HG03520 (cell line): ENCODE measurements around the gene SYT7.

Experiments used
- ATAC-seq: cut with Tn5 transposase; IDR thresholded peaks from one replicate; pipeline ENCODE4 v1.9.1; 2021; ENCODE audit warnings: mild to moderate bottlenecking, moderate library complexity; ENCODE audit not compliant: unreplicated experiment

Gene SYT7

DNA sequence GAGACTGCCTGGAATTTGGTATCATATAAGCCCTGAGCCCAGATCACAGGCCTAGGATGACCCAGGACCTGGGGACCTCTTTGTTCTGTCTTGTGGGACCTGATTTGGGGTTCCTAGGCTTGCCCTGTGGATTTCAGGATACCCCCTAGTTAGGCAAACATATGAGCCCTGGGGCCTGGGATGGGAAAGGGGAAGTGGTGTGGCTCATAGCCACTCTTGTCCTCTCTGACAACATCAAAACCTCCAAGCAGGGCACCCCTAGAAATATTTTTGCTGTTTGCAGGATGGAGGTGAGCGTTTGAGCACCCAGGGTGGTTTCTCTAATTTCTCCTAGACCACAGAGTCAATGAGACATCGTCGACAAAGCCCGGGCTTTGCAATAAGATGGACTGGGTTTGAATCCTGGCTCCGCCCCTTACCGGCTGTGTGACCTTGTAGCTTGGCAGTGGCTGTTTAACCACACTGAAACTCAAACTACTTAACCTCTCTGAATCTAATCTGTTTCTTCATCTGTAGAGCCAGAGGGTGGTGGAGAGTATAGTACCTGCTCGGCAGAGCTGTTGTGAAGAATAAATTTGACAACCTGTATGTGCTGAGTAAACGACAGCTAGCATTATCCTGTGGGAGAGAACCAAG is 77.6 kb downstream of the SYT7 start:
- ATAC-seq = no peak

DNA sequence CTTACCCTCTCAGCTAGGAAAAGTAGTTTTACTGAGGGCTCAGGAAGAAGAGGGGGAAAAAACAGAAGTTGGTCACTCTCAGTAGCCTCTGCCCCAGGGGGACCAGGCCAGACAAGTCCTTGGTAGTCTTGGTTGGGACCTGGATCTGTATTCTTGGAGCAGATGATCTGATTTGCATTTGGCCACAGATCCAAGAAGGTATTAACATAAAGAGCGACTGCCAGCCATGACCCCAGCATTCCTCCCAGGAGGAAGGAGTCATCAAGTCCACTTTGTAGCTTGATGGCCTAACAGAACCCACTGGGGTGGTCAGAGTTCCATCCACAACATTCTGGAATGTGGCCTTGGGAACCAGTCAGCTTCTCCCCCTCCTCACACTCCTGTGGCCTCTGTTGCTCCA is 78.4 kb downstream of the SYT7 start:
- no peak for ATAC-seq

DNA sequence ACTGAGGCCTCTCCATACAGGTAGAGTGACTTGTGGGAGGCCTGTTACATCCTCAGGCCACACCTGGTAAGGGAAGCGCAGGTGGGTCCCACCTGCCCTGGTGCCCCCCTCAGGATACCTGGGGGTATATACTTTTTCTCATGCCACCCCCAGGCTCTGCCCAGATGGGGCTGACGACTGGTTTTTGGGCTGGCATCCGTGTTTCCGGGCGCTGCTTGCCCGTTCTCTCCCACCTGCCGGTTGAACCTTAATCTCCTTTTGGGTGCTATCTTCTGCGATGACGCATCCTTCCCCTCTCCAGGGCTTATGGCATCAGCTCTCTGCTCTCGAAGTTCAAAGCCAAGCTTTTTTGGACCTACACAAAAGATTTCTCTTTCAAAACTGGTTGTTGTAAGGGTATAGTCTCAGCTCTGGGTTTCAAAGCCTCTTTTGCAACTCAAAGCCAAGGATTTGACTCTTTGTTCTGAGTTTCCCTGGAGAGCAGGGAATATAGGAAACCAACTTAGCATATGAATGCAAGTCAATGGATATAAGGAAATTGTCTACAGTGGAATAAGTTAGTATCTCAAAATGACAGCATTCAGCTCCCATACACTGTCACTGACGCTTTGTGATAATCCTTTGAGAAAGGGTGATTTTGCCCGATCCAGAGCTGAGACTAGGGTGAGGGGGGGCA is 80.9 kb downstream of the SYT7 start:
- no peak for ATAC-seq

- no peak for ATAC-seq
Observed at GRCh38 chr11:61498767-61499341, 82.0 kb downstream of the SYT7 start.

GRCh38 chr11:61497876-61498275 is 83.0 kb downstream of the SYT7 start:
- no peak for ATAC-seq

- ATAC-seq = no peak
Observed at GRCh38 chr11:61497473-61497872, 83.4 kb downstream of the SYT7 start.

DNA sequence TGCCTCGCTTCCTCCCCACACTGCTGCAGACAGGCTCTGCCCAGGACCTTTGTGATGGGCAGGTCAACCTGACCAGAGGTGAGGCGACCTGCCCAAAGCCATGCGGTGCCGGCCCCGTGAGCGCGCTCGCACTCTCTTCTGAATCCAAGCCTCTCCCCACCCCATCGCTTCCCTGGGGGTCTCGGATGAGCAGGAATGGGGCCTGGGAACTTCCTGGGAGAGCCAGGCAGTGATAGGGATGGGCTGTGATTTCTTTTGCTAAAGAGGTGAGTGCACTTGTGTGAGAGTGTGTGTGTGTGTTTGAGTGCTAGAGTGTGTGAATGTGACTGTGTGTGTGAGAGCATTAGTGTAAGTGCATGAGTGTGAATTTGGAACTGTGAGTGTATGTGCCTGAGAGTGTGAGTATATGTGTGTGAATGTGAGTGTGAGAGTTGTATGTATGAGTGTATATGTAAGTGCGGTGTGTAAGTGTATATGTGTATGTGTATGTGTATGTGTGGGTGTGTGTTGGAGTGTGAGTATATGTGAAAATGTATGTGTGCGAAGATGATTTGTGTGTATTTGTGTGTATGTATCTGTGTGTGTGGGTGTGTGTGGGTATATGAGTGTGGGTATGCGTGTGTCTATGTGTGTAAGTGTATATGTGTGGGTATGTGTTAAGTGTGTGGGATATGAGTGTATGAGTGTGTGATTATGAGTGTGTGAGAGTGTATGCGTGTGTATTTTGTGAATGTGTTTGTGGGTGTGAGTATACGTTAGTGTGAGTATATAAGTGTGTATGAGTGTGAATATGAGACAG is 84.1 kb downstream of the SYT7 start:
- ATAC-seq = no peak

DNA sequence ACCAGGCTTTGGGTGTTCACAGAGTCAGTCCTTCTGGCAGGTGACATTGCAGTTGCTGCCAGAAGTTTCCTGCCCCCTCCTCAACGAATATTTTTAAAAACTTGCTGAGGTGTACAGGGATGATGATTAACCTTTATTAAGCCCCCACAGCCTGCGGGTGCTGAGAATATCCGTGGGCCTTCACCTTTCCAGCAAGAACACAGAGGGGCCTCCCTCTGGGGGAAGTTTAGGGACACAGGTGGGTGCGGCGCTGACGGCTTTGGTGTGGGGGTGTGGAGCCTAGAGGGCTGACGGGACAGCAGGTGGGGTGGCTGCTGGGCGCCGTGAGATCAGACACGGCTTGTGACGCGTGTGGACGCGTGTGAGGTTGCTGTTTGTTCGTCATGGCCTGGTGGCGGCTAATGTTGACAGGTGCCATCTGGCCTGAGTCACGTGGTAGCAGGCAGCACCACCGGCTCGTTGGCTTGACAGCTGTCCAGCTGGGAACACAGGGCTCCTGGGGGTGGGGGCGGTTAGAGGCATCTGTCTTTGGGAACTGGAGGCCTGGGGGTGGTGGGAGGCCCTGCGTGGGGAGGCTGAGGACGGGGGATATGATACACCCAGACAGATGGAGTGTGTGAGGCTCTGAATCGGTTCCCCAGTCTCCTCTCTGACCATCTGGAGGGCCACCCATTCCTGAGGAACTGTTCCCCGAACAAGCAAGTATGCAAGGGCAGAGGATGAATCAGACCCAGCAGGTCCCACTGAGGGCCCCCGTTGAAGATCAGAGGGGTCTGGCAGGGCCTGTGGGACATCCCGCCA is 84.9 kb downstream of the SYT7 start:
- ATAC-seq = no peak

DNA sequence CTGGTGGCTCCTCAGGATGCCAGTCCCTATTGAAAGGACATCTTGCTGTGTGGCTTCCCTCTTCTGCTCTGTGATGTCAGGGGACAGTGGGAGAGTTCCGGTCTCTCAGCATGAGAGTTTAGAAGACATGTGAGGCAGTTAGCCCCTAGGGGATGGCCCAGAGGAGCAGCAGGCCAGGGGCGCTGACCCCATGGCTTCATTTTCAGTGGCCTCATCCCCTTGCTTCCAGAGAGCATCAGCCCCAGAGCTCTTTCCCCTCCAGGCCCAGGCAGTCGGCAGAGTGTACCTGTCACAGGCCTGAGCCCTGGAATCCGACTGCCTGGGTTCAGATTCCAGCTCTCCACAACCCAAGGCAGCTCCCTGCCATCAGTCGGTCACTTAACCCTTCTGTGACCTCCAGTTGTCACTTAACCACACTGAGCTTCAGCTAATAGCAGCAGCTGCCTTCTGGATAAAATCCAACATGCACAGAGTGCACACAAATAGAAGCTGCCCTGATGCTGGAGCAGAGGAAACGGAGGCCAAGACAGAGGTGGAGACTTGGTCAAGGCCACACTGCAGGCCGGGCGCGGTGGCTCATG is 86.4 kb downstream of the SYT7 start:
- ATAC-seq = no peak

GRCh38 chr11:61491736-61492395 is 89.0 kb downstream of the SYT7 start:
- no peak for ATAC-seq

GRCh38 chr11:61489833-61490721 is 90.8 kb downstream of the SYT7 start:
- ATAC-seq = no peak

GRCh38 chr11:61488651-61489291 is 92.1 kb downstream of the SYT7 start:
- ATAC-seq = no peak

GRCh38 chr11:61487342-61488025 is 93.4 kb downstream of the SYT7 start:
- ATAC-seq = no peak

- ATAC-seq = no peak
Observed at GRCh38 chr11:61486779-61487178, 94.1 kb downstream of the SYT7 start.

- ATAC-seq = no peak
Observed at GRCh38 chr11:61486011-61486620, 94.8 kb downstream of the SYT7 start.

- no peak for ATAC-seq
Observed at GRCh38 chr11:61485080-61485479, 95.8 kb downstream of the SYT7 start.

DNA sequence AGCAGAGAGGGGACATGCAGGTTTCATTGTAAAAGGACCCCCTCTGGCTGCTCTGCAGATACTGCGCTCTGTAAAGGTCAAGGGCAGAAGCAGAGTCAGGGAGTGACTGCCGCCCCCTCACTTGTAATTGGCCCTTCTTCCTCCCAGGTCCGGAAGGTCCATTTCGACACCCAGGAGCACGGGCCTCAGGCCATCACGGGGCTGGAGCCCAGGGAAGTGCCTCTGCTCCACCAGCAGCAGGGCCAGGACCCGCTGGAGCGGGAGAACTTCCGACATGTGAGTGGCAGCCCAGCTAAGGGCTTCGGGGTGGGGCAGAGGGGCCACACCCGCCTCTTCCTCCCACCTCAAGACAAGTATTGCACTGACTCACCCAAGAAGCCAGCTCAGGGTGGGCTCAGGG is 96.3 kb downstream of the SYT7 start:
- no peak for ATAC-seq
